NCI-H2227 treated with DMSO at 0.1 percent for 48 hours (cell line): Measurements from ENCODE around the gene HNRNPA2B1.
"Not testable (repeated sequence)": the region's sequence is repeated elsewhere in the genome, so short reads cannot be mapped to it uniquely, and the experiment has no call there.

Experiments
- DNase-seq: peaks from one replicate; lab custom pipeline; 2025; lab: John Stamatoyannopoulos, UW

Gene HNRNPA2B1

GRCh38 chr7:26166684-26167266, 33.8 kb downstream of the HNRNPA2B1 start:
- no peak for DNase-seq

GRCh38 chr7:26165950-26166683, 34.4 kb downstream of the HNRNPA2B1 start:
- DNase-seq: no peak

GRCh38 chr7:26163804-26164203, 36.7 kb downstream of the HNRNPA2B1 start:
- not testable (repeated sequence) for DNase-seq

- peak; percentile 36 for DNase-seq
Observed at GRCh38 chr7:26162431-26162830, 38.1 kb downstream of the HNRNPA2B1 start.

- no peak for DNase-seq
Observed at GRCh38 chr7:26160896-26161295, 39.6 kb downstream of the HNRNPA2B1 start.

GRCh38 chr7:26159243-26159642, 41.3 kb downstream of the HNRNPA2B1 start:
- DNase-seq: no peak

GRCh38 chr7:26157520-26158105, 42.9 kb downstream of the HNRNPA2B1 start:
- no peak for DNase-seq

- no peak for DNase-seq
Observed at GRCh38 chr7:26156451-26157420, 43.8 kb downstream of the HNRNPA2B1 start.

GRCh38 chr7:26155531-26156375, 44.8 kb downstream of the HNRNPA2B1 start:
- DNase-seq: no peak

GRCh38 chr7:26153823-26154783, 46.4 kb downstream of the HNRNPA2B1 start:
- DNase-seq: no peak

GRCh38 chr7:26153241-26153822, 47.2 kb downstream of the HNRNPA2B1 start:
- DNase-seq: no peak

GRCh38 chr7:26152782-26153240, 47.7 kb downstream of the HNRNPA2B1 start:
- not testable (repeated sequence) for DNase-seq

GRCh38 chr7:26151953-26152781, 48.4 kb downstream of the HNRNPA2B1 start, which contains the start of gene NFE2L3:
Gene NFE2L3, plus strand, starts transcription at chr7:26152198. Its CDS starts 301 bp downstream, at chr7:26152499.
- peak; percentile 37 for DNase-seq

- no peak for DNase-seq
Observed at GRCh38 chr7:26151650-26151952, 48.9 kb downstream of the HNRNPA2B1 start.

- DNase-seq: no peak
Observed at GRCh38 chr7:26151096-26151495, 49.5 kb downstream of the HNRNPA2B1 start.

- DNase-seq: no peak
Observed at GRCh38 chr7:26149391-26149977, 51.1 kb downstream of the HNRNPA2B1 start.

GRCh38 chr7:26148307-26148700, 52.2 kb downstream of the HNRNPA2B1 start:
- DNase-seq: not testable (repeated sequence)

GRCh38 chr7:26147646-26148306, 52.8 kb downstream of the HNRNPA2B1 start:
- not testable (repeated sequence) for DNase-seq
